Stimulated activated naive CD4-positive, alpha-beta T cell treated with Interleukin-2 at 50 U/mL for 16 hours (primary cell): Measurements from ENCODE around the gene RO60.
"Not testable (repeated sequence)": the region's sequence is repeated elsewhere in the genome, so short reads cannot be mapped to it uniquely, and the experiment has no call there.

Experiments used
- DNase-seq: peaks from one replicate; lab custom pipeline; 2025; lab: John Stamatoyannopoulos, UW

RO60 gene

DNA sequence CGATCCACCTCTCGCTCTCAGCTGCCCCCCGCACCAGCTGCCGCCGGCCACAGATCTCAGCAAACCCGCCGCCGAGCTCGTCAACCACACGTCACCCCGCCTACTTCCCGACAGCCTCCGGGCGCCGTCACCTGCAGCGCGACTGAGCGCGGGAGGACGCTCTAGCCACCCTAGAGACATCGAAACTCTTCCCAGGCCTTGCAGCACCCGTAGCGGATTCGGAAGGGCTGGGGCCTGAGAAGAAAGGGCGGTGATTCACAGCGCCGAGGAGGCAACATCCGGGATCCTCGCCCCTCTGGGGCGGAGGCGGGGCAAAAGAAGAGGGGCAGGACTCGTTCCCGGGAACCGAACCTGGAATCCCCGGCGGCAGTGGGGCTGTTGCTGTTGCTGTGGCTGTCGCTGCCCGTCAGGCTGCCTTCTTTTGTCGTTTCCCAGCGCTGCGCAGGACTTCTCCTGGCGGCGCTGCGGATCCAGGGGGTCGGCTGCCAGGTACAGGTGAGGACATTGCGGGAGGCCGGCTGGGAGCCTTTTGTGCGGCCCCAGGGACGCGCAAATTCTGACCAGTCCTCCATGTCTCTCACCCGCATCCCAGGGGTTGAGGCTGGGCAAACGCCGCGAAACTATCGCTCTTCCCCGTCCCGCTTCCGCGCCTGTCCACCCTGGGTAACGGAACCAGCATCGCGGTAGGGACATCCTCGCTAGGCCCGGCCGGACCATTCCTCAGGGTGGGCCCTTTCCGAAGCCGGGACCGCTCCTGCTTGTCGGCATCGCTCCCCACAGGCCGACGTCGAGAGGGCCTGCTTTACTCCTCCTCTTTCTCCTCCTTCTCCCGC, at the start of gene RO60, which contains the start of gene UCHL5:
RO60 (plus strand) TSS at position 331 of the 833 bp plus-strand sequence. CDS start 9,443 bp downstream, outside the sequence.
UCHL5 (minus strand) TSS at position 79 of the 833 bp plus-strand sequence. CDS start 100 bp downstream, outside the sequence.
- peak; percentile 95 for DNase-seq

- DNase-seq = no peak
These were observed 48.0 kb upstream of the RO60 start for GRCh38 chr1:193011406-193011805.

DNA sequence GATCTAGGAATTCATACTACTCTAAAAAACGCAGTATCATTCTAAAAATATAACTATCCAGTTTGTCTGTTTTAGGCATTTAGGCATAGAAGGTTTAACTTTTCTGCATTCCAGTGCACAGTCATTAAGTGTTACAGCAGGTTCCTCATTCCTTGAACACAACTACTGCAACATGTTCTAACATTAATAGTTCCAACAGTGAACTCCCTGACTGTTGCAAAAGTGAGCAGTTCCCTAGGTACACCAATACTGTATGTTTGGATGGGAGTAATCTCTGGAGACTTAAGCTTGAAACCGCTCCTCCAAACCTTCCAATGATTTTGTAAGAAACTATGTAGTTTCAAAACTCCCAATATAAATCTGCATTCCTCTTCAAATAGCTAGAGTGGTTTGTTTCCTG, 46.4 kb upstream of the RO60 start:
- no peak for DNase-seq

- DNase-seq = no peak
These were observed 45.7 kb upstream of the RO60 start for GRCh38 chr1:193013707-193014106.

DNA sequence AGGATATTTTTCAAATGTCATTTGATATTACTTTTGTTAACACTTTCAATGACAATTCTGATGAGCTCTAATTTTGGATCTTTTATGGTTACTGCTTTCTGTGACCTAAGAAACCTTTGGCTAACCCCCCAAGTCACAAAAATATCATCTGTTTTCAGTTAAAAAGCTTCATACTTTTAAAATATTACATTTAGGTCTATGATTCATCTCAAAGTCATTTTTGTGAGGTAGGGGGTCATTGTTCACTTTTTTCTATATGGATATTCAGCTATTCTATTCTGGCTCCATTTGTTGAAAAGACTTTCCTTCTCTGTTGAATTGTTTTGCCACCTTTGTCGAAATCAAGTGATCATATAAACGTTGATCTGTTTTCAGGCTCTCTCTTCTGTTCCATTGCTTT, 45.0 kb upstream of the RO60 start:
- DNase-seq = no peak

- DNase-seq = no peak
These were observed 42.6 kb upstream of the RO60 start for GRCh38 chr1:193016788-193017187.

- DNase-seq = no peak
These were observed 39.9 kb upstream of the RO60 start for GRCh38 chr1:193019442-193020026.

DNA sequence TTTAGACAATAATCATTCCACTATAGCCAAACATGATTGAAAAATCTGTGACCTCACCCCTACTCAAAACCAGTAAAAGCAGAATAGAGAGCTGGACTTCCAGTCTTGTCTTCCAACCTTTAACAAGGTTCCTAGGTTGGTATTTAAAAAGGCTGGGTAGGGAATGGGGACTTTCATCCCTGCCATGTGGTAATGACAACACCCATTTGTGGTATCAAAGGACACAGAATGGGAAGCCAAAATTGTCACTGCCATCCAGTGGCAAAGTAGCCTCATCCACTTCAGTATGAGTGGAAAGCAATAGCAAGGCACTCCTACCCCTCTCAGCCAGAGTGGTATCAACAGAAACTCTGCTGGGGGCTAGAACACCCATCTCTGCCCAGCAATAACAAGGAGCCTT, 34.2 kb upstream of the RO60 start:
- DNase-seq = no peak

DNA sequence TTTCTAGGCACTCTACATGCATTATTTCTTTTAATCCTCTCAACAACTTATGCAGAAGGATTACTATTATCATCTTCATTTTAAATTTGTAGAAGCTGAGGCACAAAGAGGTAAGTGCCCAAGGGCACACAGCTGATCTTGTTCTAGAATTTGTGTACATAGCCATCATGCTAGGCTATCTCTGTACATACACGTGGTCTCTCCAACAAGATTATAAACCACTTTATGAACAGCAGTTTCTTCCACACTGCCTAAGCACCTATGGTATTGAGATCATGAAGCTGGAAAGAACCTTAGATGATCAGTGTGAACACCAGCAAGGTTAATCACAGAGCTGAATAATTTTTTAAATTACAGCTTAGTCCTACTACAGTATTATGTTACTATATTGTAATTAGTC, 29.1 kb upstream of the RO60 start:
- no peak for DNase-seq

GRCh38 chr1:193031431-193031830, 28.0 kb upstream of the RO60 start:
- no peak for DNase-seq

- not testable (repeated sequence) for DNase-seq
These were observed 26.6 kb upstream of the RO60 start for GRCh38 chr1:193032643-193033427.

- DNase-seq = no peak
These were observed 25.8 kb upstream of the RO60 start for GRCh38 chr1:193033610-193034009.

GRCh38 chr1:193036337-193037047, 22.9 kb upstream of the RO60 start:
- DNase-seq = no peak

DNA sequence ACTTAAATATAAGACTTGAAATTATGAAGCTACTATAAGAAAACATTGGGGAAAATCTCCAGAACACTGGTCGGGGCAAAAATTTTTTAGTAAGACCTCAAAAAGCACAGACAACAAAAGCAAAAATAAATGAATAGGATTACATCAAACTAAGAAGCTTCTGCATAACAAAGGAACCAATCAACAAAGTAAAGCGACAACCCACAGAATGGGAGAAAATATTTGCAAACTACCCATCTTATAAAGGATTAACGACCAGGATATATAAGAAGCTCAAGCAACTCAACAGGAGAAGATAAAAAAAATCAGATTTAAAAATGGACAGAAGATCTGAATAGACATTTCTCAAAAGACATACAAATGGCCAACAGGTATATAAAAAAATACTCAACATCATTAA, 19.4 kb upstream of the RO60 start:
- DNase-seq = no peak

DNA sequence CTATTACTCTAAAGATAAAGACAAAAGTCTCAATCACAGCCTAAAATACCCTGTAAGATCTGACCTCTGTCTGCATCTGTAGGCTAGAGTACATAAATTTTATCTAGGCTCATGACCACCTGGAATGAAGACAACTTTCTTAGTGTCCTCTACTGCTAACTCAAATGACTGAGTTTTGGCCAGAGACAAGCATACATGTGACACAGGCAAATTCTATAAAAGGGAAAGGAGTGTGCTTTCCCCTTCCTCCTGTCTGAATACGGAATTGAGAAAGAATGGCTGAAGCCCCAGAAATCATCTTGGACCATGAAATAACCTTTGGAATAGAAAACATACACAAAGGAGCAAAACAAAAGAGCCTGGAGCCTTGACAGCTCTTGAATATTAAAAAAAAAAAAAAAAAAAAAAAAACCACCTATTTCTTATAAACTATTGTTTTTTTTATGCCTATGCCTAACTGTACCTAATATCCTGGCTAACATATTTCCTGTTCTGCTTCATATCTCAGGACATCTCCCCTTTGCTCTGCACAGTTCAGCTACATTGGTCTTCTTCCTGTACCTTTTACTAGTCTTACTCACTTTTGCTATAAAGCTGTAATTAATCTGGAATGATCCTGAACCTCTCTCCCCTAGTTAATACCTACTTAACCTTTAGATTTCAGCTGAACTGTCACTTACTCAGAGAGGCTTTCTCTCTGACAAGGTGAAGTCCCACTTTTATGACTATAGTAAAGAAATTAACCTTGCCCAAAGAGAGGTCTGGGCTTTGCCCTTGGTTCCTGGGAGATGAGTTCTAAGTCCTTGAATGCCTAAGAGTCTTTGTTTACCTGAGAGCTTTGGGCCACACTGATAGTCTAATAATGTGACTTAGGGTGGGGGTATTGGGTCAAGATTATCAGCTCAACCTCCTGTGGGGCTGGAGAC, 16.4 kb upstream of the RO60 start:
- DNase-seq = no peak

DNA sequence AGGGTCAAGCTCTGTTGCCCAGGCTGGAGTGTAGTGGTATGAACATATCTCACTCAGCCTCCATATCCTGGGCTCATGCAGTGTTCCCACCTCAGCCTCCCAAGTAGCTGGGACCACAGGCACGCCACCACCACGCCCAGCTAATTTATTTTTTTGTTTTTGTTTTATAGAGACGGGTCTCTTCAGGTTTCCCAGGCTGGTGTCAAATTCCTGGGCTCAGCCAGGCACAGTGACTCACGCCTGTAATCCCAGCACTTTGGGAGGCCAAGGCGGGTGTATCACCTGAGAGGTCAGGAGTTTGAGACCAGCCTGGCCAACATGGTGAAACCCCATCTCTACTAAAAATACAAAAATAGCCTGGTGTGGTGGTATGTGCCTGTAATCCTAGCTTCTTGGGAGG, 10.5 kb upstream of the RO60 start:
- DNase-seq = not testable (repeated sequence)

GRCh38 chr1:193054169-193054675, 5.2 kb upstream of the RO60 start:
- no peak for DNase-seq

DNA sequence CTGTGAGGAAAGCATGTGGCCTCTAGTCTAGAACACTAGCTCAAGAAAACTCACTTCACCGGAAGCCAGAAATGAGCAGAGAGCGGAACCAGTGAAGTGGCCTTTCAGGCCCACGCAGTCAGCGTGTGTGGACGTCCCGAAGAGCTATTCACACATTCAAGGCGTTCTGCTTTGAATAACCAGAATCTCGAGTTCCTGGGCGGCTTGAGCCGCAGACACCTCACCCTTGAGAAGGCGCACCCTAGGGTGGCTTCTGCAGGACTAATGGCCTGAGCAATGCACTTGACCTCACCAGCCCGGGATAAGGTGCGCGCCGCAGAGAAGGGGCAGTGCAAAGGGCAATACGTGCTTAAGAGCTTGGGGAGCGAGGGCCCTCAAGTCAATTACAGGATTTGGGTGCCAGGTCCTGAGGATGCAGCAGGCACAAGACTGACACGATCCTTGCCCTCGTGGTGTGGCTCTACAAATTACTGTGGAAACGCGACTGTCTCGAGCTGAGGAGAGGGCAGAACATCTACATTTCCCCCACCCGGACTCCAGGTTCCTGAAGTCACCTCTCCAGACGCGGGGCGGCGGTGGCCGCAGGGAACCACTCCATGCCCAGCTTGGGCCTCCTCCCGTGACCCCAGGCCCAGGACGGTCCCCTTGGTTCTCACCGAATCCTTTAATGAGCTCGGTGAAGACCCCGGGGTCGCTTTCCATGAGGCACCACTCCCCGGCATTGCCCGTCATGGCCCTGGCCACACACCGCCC, 707 bp upstream of the RO60 start:
- DNase-seq = peak; percentile 71

GRCh38 chr1:193060115-193060403, 647 bp downstream of the RO60 start:
- DNase-seq = no peak

DNA sequence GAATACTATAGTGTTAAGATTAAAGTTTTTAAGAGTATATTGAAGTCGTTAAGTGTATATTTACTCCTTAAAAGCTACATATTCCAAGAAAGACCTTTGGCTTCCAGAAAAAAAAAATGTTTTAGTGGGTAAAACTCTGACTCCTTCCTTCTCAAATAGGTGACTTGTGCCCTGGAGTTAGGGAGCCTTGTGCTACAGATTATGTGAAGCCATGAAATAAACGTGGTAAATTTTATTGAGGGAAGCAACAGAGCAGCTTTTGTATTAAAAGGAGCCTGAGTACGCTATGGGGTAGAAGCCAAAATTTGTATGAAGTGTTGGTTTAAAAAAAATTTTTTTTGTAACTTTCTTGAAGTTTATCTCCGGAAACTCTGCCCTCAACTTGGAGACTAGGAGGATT, 994 bp downstream of the RO60 start:
- no peak for DNase-seq
